ENCODE data around the gene BOK. TPM values are rescaled to one million over a fixed set of nuclear protein-coding genes. Genes with fewer than 3 reads are reported as not detected.

Gene BOK
- total RNA-seq, 2 donors from 2014 or later = 33.2 to 62.3 TPM

GRCh38 chr2:241562269-241562891 is 3.8 kb downstream of the BOK start:
- Histone ChIP-seq H3K36me3 (replicated peaks in 1 of 2; ENCODE audit: insufficient read depth in 1 of 2, low read depth in 2 of 2) (no peaks in the 10 kb centered on the region), H3K4me3 (no peak overlapping the region), H3K27me3 (no peaks in the 10 kb centered on the region), H3K4me1 (peaks cover 32% of the 10 kb centered on the region), H3K27ac (no peak overlapping the region), H3K9me3 (no peaks in the 10 kb centered on the region)
- intact Hi-C loops (cut with DNase I) = no loop called here
- DNase-seq (no peak), ATAC-seq (no peak)
- whole genome bisulfite sequencing, 2 donors = 87 to 93% methylated on average over 12 to 22 of the region's 23 CpGs
- TF ChIP-seq CTCF (IDR thresholded peaks at IDR 0.05) (no peak), POLR2A (IDR thresholded peaks at IDR 0.05) (no peak)

GRCh38 chr2:241563031-241563507 is 4.5 kb downstream of the BOK start:
- peaks cover 31% of the 10 kb centered on the region for H3K4me1 ChIP-seq

GRCh38 chr2:241563571-241563980 is 5.0 kb downstream of the BOK start:
- Histone ChIP-seq H3K27me3 (no peaks in the 10 kb centered on the region), H3K36me3 (replicated peaks in 1 of 2; ENCODE audit: insufficient read depth in 1 of 2, low read depth in 2 of 2) (no peaks in the 10 kb centered on the region), H3K9me3 (no peaks in the 10 kb centered on the region), H3K27ac (no peak overlapping the region), H3K4me1 (peaks cover 26% of the 10 kb centered on the region), H3K4me3 (no peak overlapping the region)
- intact Hi-C loops (cut with DNase I) = no loop called here
- no peak for TF ChIP-seq POLR2A (IDR thresholded peaks at IDR 0.05)
- no peak for TF ChIP-seq CTCF (IDR thresholded peaks at IDR 0.05)
- ATAC-seq = no peak
- no peak for DNase-seq
- 78 to 83% methylated on average over 4 to 9 of the region's 10 CpGs for WGBS, 2 donors

More at GRCh38 chr2:241563031-241563507, 4.5 kb downstream of the BOK start:
- no peak for TF ChIP-seq POLR2A (IDR thresholded peaks at IDR 0.05)
- TF ChIP-seq CTCF (IDR thresholded peaks at IDR 0.05) = no peak
- 87 to 100% methylated on average over 1 to 13 of the region's 13 CpGs for WGBS, 2 donors
- no peaks in the 10 kb centered on the region for H3K9me3 ChIP-seq
- DNase-seq (no peak), ATAC-seq (no peak)
- H3K4me3 ChIP-seq = no peak overlapping the region
- H3K36me3 ChIP-seq (replicated peaks in 1 of 2; ENCODE audit: insufficient read depth in 1 of 2, low read depth in 2 of 2) = no peaks in the 10 kb centered on the region
- H3K27ac ChIP-seq = no peak overlapping the region
- no peaks in the 10 kb centered on the region for H3K27me3 ChIP-seq
- intact Hi-C loops (cut with DNase I) = no loop called here

GRCh38 chr2:241563981-241564595 is 5.5 kb downstream of the BOK start:
- Histone ChIP-seq H3K27me3 (no peaks in the 10 kb centered on the region), H3K4me3 (no peak overlapping the region), H3K4me1 (peaks cover 26% of the 10 kb centered on the region), H3K36me3 (replicated peaks in 1 of 2; ENCODE audit: insufficient read depth in 1 of 2, low read depth in 2 of 2) (no peaks in the 10 kb centered on the region), H3K9me3 (no peaks in the 10 kb centered on the region), H3K27ac (no peak overlapping the region)
- intact Hi-C loops (cut with DNase I) = no loop called here
- TF ChIP-seq POLR2A (IDR thresholded peaks at IDR 0.05) (no peak), CTCF (IDR thresholded peaks at IDR 0.05) (no peak)
- 89 to 100% methylated on average over 2 to 23 of the region's 23 CpGs for WGBS, 2 donors
- no peak for ATAC-seq
- no peak for DNase-seq

All from body of pancreas (tissue), 4 donors.